Stimulated activated CD8-positive, alpha-beta memory T cell treated with anti-CD3 and anti-CD28 coated beads, Interleukin-4, amount 100 ng/mL, for 48 hours (primary cell): ENCODE results near the gene PRKAG2.

Experiments
- DNase-seq: peaks from one replicate; pipeline ENCODE4 v3.0.0-alpha.2; 2020

The PRKAG2 gene

GRCh38 chr7:151721236-151721635 is 155.7 kb downstream of the PRKAG2 start:
- DNase-seq: no peak

GRCh38 chr7:151720280-151720679 is 156.6 kb downstream of the PRKAG2 start:
- DNase-seq: no peak

GRCh38 chr7:151719897-151720242 is 157.0 kb downstream of the PRKAG2 start:
- DNase-seq: no peak

GRCh38 chr7:151719031-151719896 is 157.7 kb downstream of the PRKAG2 start:
- DNase-seq: no peak

- DNase-seq: no peak
Measured at GRCh38 chr7:151717918-151718317, 159.0 kb downstream of the PRKAG2 start.

GRCh38 chr7:151717415-151717814 is 159.5 kb downstream of the PRKAG2 start:
- no peak for DNase-seq

GRCh38 chr7:151716323-151716722 is 160.6 kb downstream of the PRKAG2 start:
- DNase-seq: no peak

GRCh38 chr7:151715666-151716315 is 161.1 kb downstream of the PRKAG2 start:
- no peak for DNase-seq

GRCh38 chr7:151714201-151714600 is 162.7 kb downstream of the PRKAG2 start:
- no peak for DNase-seq

GRCh38 chr7:151712810-151713125 is 164.1 kb downstream of the PRKAG2 start:
- DNase-seq: no peak

GRCh38 chr7:151711906-151712809 is 164.8 kb downstream of the PRKAG2 start:
- no peak for DNase-seq

- no peak for DNase-seq
Measured at GRCh38 chr7:151711435-151711872, 165.5 kb downstream of the PRKAG2 start.

- no peak for DNase-seq
Measured at GRCh38 chr7:151710646-151711434, 166.1 kb downstream of the PRKAG2 start.

- DNase-seq: no peak
Measured at GRCh38 chr7:151710121-151710640, 166.7 kb downstream of the PRKAG2 start.

- DNase-seq: no peak
Measured at GRCh38 chr7:151709141-151710038, 167.5 kb downstream of the PRKAG2 start.

- no peak for DNase-seq
Measured at GRCh38 chr7:151708610-151709009, 168.3 kb downstream of the PRKAG2 start.

GRCh38 chr7:151707757-151708156 is 169.2 kb downstream of the PRKAG2 start:
- no peak for DNase-seq

GRCh38 chr7:151707105-151707469 is 169.8 kb downstream of the PRKAG2 start:
- no peak for DNase-seq

GRCh38 chr7:151706277-151707104 is 170.4 kb downstream of the PRKAG2 start:
- DNase-seq: no peak

GRCh38 chr7:151705636-151706276 is 171.2 kb downstream of the PRKAG2 start:
- DNase-seq: peak; percentile 32
